ENCODE data around the gene TAAR9. TPM values are rescaled to one million over a fixed set of nuclear protein-coding genes. Genes with fewer than 3 reads are reported as not detected.
A peak's percentile ranks its signal among the peaks of the same experiment; 100 is the strongest.

The TAAR9 gene
- total RNA-seq, 2 donors from 2014 or later, result not detected

DNA sequence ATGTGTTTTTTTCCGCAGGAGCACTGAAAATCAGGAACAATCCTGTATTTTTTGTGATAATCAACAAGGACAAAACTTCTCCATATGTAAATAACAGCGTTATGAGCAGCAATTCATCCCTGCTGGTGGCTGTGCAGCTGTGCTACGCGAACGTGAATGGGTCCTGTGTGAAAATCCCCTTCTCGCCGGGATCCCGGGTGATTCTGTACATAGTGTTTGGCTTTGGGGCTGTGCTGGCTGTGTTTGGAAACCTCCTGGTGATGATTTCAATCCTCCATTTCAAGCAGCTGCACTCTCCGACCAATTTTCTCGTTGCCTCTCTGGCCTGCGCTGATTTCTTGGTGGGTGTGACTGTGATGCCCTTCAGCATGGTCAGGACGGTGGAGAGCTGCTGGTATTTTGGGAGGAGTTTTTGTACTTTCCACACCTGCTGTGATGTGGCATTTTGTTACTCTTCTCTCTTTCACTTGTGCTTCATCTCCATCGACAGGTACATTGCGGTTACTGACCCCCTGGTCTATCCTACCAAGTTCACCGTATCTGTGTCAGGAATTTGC lies 32.2 kb downstream of the TAAR9 start, which contains the start of gene TAAR6:
TSS of gene TAAR6 (plus strand) at position 102 of the 557 bp plus-strand sequence. CDS start at position 102, 0 bp downstream.
- H3K27ac ChIP-seq (ENCODE audit: low read depth, low read length), result peak within 1 kb of the TSS; percentile 10
- H3K36me3 Mint-ChIP-seq (ENCODE audit: low read depth), result no peaks in the 10 kb centered on the region
- peaks cover 3% of the 10 kb centered on the region for H3K27me3 Mint-ChIP-seq (ENCODE audit: insufficient read depth)
- no peak within 1 kb of the TSS for H3K4me3 Mint-ChIP-seq
- no peak for DNase-seq
- no peak for TF ChIP-seq CTCF (conservative IDR thresholded peaks at IDR 0.05)
- no peak within 1 kb of the TSS for H3K9ac ChIP-seq (ENCODE audit: extremely low read depth, low read length, poor library complexity, severe bottlenecking)
- H3K36me3 ChIP-seq (ENCODE audit: control insufficient read depth, insufficient read depth, low read length), result no peaks in the 10 kb centered on the region
- H3K9me3 ChIP-seq (ENCODE audit: control insufficient read depth, low read length), result no peaks in the 10 kb centered on the region
- peaks cover 9% of the 10 kb centered on the region for H3K27me3 ChIP-seq (ENCODE audit: control insufficient read depth, insufficient read depth, low read length, poor library complexity, severe bottlenecking)
- 87 to 90% methylated on average over 11 to 15 of the region's 15 CpGs for WGBS, 2 experiments (ENCODE audit: insufficient coverage in 1 of 2, insufficient read length in 1 of 2)
- no peak within 1 kb of the TSS for H3K4me3 ChIP-seq (ENCODE audit: low read length)
- H3K4me1 Mint-ChIP-seq, result peaks cover 19% of the 10 kb centered on the region
- H3K4me1 ChIP-seq (ENCODE audit: control insufficient read depth, insufficient read depth, low read length), result no peaks in the 10 kb centered on the region
- no peak within 1 kb of the TSS for H3K27ac Mint-ChIP-seq
- H3K9me3 Mint-ChIP-seq, result no peaks in the 10 kb centered on the region

DNA sequence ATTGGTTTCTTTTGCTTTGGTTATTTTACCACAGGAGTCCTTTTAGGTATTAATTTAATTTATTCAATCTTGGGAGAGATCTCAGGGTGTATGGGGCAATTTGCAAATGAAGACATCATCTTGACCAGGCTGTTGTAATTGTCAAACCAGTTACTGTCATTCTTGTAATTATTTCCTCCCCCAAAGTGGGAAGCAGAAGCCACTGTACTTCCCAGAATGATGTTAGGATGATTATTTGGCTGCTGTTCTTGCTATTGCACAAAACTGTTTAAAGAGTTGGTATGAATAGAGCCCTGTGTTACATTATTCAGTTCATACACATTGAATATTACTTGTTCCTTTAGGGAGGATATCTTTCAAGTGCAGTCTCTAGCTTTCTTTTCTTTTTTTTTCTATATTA lies 33.7 kb downstream of the TAAR9 start:
- no peak overlapping the region for H3K27ac Mint-ChIP-seq
- no peaks in the 10 kb centered on the region for H3K36me3 Mint-ChIP-seq (ENCODE audit: low read depth)

DNA sequence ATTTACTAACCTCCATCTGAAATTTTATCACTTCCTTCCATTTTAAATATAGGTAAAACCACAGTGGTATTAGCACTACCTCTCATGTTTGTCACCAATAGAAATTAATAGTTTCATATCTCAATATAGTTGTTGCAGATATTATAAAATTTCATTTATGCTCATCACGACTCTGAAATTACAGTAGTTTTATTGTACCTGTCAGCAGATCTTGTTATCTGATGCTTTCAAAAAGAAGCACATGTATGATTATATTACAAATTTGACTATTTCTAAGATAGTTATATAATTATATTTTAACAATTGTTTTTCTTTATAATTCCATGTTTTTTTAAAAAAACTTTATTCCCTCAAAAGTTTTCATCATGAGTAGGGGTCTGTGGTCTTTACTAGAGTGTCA lies 46.6 kb downstream of the TAAR9 start:
- Histone ChIP-seq H3K9me3 (ENCODE audit: control insufficient read depth, low read length) (no peaks in the 10 kb centered on the region), H3K4me3 (ENCODE audit: low read length) (no peak overlapping the region), H3K36me3 (ENCODE audit: control insufficient read depth, insufficient read depth, low read length) (no peaks in the 10 kb centered on the region), H3K4me1 (ENCODE audit: control insufficient read depth, insufficient read depth, low read length) (no peaks in the 10 kb centered on the region), H3K27me3 (ENCODE audit: control insufficient read depth, insufficient read depth, low read length, poor library complexity, severe bottlenecking) (no peaks in the 10 kb centered on the region), H3K27ac (ENCODE audit: low read depth, low read length) (no peak overlapping the region), H3K9ac (ENCODE audit: extremely low read depth, low read length, poor library complexity, severe bottlenecking) (no peak overlapping the region)
- H3K36me3 Mint-ChIP-seq (ENCODE audit: low read depth), result no peaks in the 10 kb centered on the region
- H3K27me3 Mint-ChIP-seq (ENCODE audit: insufficient read depth), result peaks cover 3% of the 10 kb centered on the region
- no peak for TF ChIP-seq CTCF (conservative IDR thresholded peaks at IDR 0.05)
- H3K4me1 Mint-ChIP-seq, result no peaks in the 10 kb centered on the region
- DNase-seq, result no peak
- no peak overlapping the region for H3K4me3 Mint-ChIP-seq
- peaks cover 5% of the 10 kb centered on the region for H3K9me3 Mint-ChIP-seq
- WGBS, 2 experiments (ENCODE audit: insufficient coverage in 1 of 2, insufficient read length in 1 of 2), result 100% methylated on average over 1 of the region's 1 CpG; no CpG with 5 or more reads in 1 of the 2 experiments
- no peak overlapping the region for H3K27ac Mint-ChIP-seq

More for the DNA sequence above, 33.7 kb downstream of the TAAR9 start:
- no peak overlapping the region for H3K27ac ChIP-seq (ENCODE audit: low read depth, low read length)
- Mint-ChIP-seq H3K27me3 (ENCODE audit: insufficient read depth) (peaks cover 3% of the 10 kb centered on the region), H3K4me1 (peaks cover 19% of the 10 kb centered on the region), H3K9me3 (no peaks in the 10 kb centered on the region), H3K4me3 (no peak overlapping the region)
- no peak overlapping the region for H3K9ac ChIP-seq (ENCODE audit: extremely low read depth, low read length, poor library complexity, severe bottlenecking)
- DNase-seq, result no peak
- H3K36me3 ChIP-seq (ENCODE audit: control insufficient read depth, insufficient read depth, low read length), result no peaks in the 10 kb centered on the region
- no peaks in the 10 kb centered on the region for H3K4me1 ChIP-seq (ENCODE audit: control insufficient read depth, insufficient read depth, low read length)
- no peak for TF ChIP-seq CTCF (conservative IDR thresholded peaks at IDR 0.05)
- H3K27me3 ChIP-seq (ENCODE audit: control insufficient read depth, insufficient read depth, low read length, poor library complexity, severe bottlenecking), result peaks cover 9% of the 10 kb centered on the region
- H3K4me3 ChIP-seq (ENCODE audit: low read length), result no peak overlapping the region
- no peaks in the 10 kb centered on the region for H3K9me3 ChIP-seq (ENCODE audit: control insufficient read depth, low read length)
